Lung (tissue), 12 donors: ENCODE measurements around the gene EN1. TPM values are rescaled to one million over a fixed set of nuclear protein-coding genes. Genes with fewer than 3 reads are reported as not detected.

ENCODE experiments used
- ATAC-seq: fragments of 200-7000 bp; cut with Tn5 transposase; one replicate; pipeline ENCODE4 v1.9.1; 2020; ENCODE audit warnings: moderate number of reproducible peaks; ENCODE audit not compliant: insufficient read depth, low FRiP score
- DNase-seq, 3 donors: peaks; one replicate each; pipeline ENCODE4 v3.0.0-alpha.2; 2013 to 2017
- H3K27ac ChIP-seq, 2 donors: one replicate each; pipeline ENCODE4 v1.5.1; 2013; ENCODE audit warnings: mild to moderate bottlenecking in 2 of 2, moderate library complexity in 2 of 2, control low read depth in 1 of 2, inconsistent platforms in 1 of 2, low read depth in 1 of 2, low read length in 1 of 2
- H3K27me3 ChIP-seq, 3 donors: one replicate each; pipeline ENCODE4 v1.5.1; 2013; ENCODE audit warnings: low read length in 2 of 3; ENCODE audit not compliant: control insufficient read depth in 3 of 3, insufficient read depth in 3 of 3
- H3K36me3 ChIP-seq, 4 donors: one replicate each; pipeline ENCODE4 v1.5.1; 2013; ENCODE audit warnings: low read length in 4 of 4, mild to moderate bottlenecking in 1 of 4, moderate library complexity in 1 of 4; ENCODE audit not compliant: control insufficient read depth in 4 of 4, insufficient read depth in 4 of 4
- H3K4me1 ChIP-seq, 5 donors: one replicate each; pipeline ENCODE4 v1.5.1; 2013; ENCODE audit warnings: low read length in 5 of 5, mild to moderate bottlenecking in 2 of 5, moderate library complexity in 1 of 5; ENCODE audit not compliant: control insufficient read depth in 5 of 5, insufficient read depth in 5 of 5
- H3K4me3 ChIP-seq: one replicate; pipeline ENCODE4 v1.5.1; 2013; ENCODE audit warnings: mild to moderate bottlenecking, control low read depth, moderate library complexity
- H3K9ac ChIP-seq, 2 donors: one replicate each; pipeline ENCODE4 v1.5.1; 2013; ENCODE audit warnings: low read length in 2 of 2, control low read depth in 1 of 2; ENCODE audit not compliant: insufficient read depth in 1 of 2
- H3K9me3 ChIP-seq, 4 donors: one replicate each; pipeline ENCODE4 v1.5.1; 2013; ENCODE audit warnings: low read length in 3 of 4, mild to moderate bottlenecking in 1 of 4, moderate library complexity in 1 of 4; ENCODE audit not compliant: control insufficient read depth in 4 of 4, insufficient read depth in 3 of 4
- WGBS, 2 donors: extraction: QIAGEN DNeasy Blood & Tissue Kit; methylation state at CpG; one replicate each; pipeline ENCODE4 v1.1.7; 2013; 5-methylcytosine and 5-hydroxymethylcytosine counted together
- polyA plus RNA-seq, 2 donors: library from polyadenylated mRNA; stranded (reverse); fragments of 200-250 nt; gene quantifications; one replicate each; pipeline ENCODE4 v1.2.1, GENCODE V29; 2013
- total RNA-seq, 2 donors: library from RNA; depleted of rRNA in 1 of 2; stranded (reverse); fragments of >200 nt in 1 of 2; gene quantifications; one replicate each; pipeline ENCODE4 v1.2.1, GENCODE V29; 2014 to 2021
- TF ChIP-seq, protein P1 (sequence below): IDR thresholded peaks from 2 replicates; pipeline ENCODE4 v1.5.1; 2012; ENCODE audit warnings: mild to moderate bottlenecking; ENCODE audit errors: control extremely low read depth, extremely low read depth
- donor health status: control.
- donor health status: control.
- donor health status: Bipolar disorder and iron deficiency.
- donor health status: healthy.
- donor health status: DM: yes; HTN: yes; CAD: no.

Gene EN1
- total and polyA plus RNA-seq, 4 donors, result not detected

DNA sequence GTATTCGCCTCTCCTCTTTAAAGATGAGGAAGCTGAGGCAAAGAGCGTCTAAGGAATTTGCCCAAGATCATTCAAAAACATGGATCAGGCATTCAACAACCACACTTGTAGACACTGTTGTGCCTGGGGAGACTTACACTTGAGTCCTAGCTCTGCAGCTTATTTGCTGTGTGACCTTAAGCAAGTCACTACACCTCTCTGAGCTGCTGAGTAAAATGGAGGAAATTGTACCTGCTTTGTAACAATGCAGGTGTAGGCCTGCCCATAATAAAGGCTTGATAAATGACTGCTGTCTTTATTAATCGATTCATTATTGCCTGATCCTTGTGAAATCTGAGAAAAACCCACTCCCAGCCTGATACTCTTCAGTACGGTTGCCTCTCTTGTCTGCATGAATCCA lies 30.8 kb downstream of the EN1 start:
- H3K27ac ChIP-seq, result no peak overlapping the region
- H3K4me3 ChIP-seq, result no peak overlapping the region
- H3K27me3 ChIP-seq, result peaks cover 2 to 43% (median 30%) of the 10 kb centered on the region in 3 donors
- WGBS, 2 donors, result 79 to 92% methylated on average over 4 of the region's 4 CpGs
- ATAC-seq (no peak), DNase-seq (no peak)
- TF ChIP-seq, protein P1, sequence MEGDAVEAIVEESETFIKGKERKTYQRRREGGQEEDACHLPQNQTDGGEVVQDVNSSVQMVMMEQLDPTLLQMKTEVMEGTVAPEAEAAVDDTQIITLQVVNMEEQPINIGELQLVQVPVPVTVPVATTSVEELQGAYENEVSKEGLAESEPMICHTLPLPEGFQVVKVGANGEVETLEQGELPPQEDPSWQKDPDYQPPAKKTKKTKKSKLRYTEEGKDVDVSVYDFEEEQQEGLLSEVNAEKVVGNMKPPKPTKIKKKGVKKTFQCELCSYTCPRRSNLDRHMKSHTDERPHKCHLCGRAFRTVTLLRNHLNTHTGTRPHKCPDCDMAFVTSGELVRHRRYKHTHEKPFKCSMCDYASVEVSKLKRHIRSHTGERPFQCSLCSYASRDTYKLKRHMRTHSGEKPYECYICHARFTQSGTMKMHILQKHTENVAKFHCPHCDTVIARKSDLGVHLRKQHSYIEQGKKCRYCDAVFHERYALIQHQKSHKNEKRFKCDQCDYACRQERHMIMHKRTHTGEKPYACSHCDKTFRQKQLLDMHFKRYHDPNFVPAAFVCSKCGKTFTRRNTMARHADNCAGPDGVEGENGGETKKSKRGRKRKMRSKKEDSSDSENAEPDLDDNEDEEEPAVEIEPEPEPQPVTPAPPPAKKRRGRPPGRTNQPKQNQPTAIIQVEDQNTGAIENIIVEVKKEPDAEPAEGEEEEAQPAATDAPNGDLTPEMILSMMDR, result no peak
- peaks cover 0 to 6% (median 0%) of the 10 kb centered on the region in 4 donors for H3K9me3 ChIP-seq
- H3K36me3 ChIP-seq, result no peaks in the 10 kb centered on the region
- H3K4me1 ChIP-seq, result no peaks in the 10 kb centered on the region
- no peak overlapping the region for H3K9ac ChIP-seq

DNA sequence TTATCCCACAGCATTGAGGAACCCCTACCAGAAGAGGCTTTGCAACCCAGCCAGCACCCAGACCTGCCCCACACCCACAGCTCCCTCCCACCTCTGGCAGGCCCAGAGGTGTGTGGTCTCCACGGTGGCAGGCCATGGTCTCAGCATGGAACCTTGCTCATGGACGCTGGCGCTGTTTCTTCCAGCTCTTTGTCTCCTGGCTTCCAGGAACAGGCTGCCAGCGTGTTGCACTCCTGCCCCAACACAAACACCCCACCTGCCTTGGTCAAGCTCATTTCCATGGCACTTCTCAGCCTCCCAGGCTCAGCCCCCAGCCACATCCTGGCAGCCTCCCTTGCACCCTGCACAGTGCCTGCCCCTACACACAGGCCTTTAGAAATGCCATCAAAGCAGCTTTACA lies 31.7 kb downstream of the EN1 start:
- WGBS, 2 donors, result 58 to 62% methylated on average over 4 of the region's 4 CpGs

DNA sequence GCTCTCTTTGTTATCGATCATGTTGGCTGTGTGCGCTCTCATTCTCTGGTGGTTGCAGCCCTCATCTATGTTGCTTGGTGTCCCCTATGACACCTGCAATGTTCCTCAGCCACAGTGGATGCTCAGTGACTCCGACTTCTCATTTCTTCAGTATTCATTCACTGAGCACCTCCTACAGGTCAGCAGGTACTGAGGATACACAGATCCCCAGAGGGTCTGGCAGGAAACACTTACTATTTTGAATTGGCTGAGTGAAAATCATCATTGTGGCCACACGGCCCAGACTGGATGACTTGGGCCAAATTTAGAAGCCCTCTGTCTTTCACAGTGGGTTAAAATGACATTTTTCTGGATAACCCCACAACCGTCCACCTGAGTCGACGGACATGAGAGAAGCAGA lies 32.1 kb downstream of the EN1 start:
- ATAC-seq (no peak), DNase-seq (no peak)
- H3K4me1 ChIP-seq, result no peaks in the 10 kb centered on the region
- TF ChIP-seq, protein P1, result no peak
- 84 to 86% methylated on average over 7 of the region's 7 CpGs for WGBS, 2 donors
- no peak overlapping the region for H3K9ac ChIP-seq
- no peaks in the 10 kb centered on the region for H3K36me3 ChIP-seq
- peaks cover 2 to 39% (median 26%) of the 10 kb centered on the region in 3 donors for H3K27me3 ChIP-seq
- peaks cover 0 to 6% (median 0%) of the 10 kb centered on the region in 4 donors for H3K9me3 ChIP-seq
- H3K27ac ChIP-seq, result no peak overlapping the region
- no peak overlapping the region for H3K4me3 ChIP-seq

More for the DNA sequence above, 31.7 kb downstream of the EN1 start:
- H3K9me3 ChIP-seq, result peaks cover 0 to 6% (median 0%) of the 10 kb centered on the region in 4 donors
- no peaks in the 10 kb centered on the region for H3K4me1 ChIP-seq
- H3K27me3 ChIP-seq, result peaks cover 2 to 38% (median 26%) of the 10 kb centered on the region in 3 donors
- H3K4me3 ChIP-seq, result no peak overlapping the region
- ATAC-seq (no peak), DNase-seq (no peak)
- no peak overlapping the region for H3K27ac ChIP-seq
- no peaks in the 10 kb centered on the region for H3K36me3 ChIP-seq
- no peak overlapping the region for H3K9ac ChIP-seq
- TF ChIP-seq, protein P1, result no peak

DNA sequence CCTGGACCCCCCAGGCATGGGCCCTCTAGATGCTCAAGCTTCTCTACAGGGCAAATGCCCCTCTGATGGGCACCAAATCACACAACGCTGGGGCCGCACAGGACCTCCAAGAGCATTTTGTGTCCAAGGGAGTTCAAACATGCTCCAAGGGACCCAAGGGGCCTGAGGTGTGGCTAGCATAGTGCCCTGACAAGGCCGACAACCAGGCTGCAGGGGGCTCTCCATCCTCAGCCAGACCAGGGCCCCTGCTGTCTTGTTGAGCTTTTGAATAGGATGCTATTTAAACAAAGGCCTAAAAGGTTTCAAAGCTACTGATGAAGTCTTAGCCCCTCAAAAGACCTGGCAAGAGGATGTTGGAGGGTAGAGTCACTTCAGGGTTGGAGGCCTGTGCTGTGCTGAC lies 33.1 kb downstream of the EN1 start:
- no peaks in the 10 kb centered on the region for H3K36me3 ChIP-seq
- DNase-seq (no peak), ATAC-seq (no peak)
- peaks cover 0 to 4% (median 0%) of the 10 kb centered on the region in 4 donors for H3K9me3 ChIP-seq
- H3K4me1 ChIP-seq, result no peaks in the 10 kb centered on the region
- H3K27ac ChIP-seq, result no peak overlapping the region
- no peak overlapping the region for H3K9ac ChIP-seq
- WGBS, 2 donors, result 75 to 83% methylated on average over 3 of the region's 3 CpGs
- TF ChIP-seq, protein P1, result no peak
- H3K4me3 ChIP-seq, result no peak overlapping the region
- peaks cover 0 to 40% (median 26%) of the 10 kb centered on the region in 3 donors for H3K27me3 ChIP-seq
